IMR-90 (cell line): ENCODE results near the gene NBEA. TPM values are rescaled to one million over a fixed set of nuclear protein-coding genes. Genes with fewer than 3 reads are reported as not detected.
"Not testable (repeated sequence)": the region's sequence is repeated elsewhere in the genome, so short reads cannot be mapped to it uniquely, and the experiment has no call there.

Source experiments
- ATAC-seq: fragments of 200-7000 bp; cut with Tn5 transposase; 2 replicates; pipeline ENCODE4 v1.9.1; 2020; ENCODE audit warnings: low read depth, mild to moderate bottlenecking, moderate library complexity
- BruUV-seq: library from RNA; stranded (reverse); fragments of 400-500 nt; replicated peaks from 2 replicates; lab custom pipeline; 2021; lab: Mats Ljungman, UMichigan
- CTCF ChIA-PET: fragments of 300-600 bp; formaldehyde crosslinking; extraction: SDS; loops from one replicate; lab custom pipeline; 2021; ENCODE audit warnings: antibody characterized with exemption; lab: Yijun Ruan, JAX
- POLR2A ChIA-PET: fragments of 300-600 bp; sonication (Branson Sonifier 250); formaldehyde crosslinking; loops from one replicate; lab custom pipeline; 2022; ENCODE audit warnings: antibody characterized with exemption; ENCODE audit not compliant: unreplicated experiment; lab: Charles Lee
- DNase-seq: peaks from one replicate; pipeline ENCODE4 v3.0.0; 2013
- H2AFZ ChIP-seq: replicated peaks from 2 replicates; pipeline ENCODE3; 2013; ENCODE audit warnings: low read length, mild to moderate bottlenecking; ENCODE audit not compliant: poor library complexity
- H2AK5ac ChIP-seq: 2 replicates; pipeline ENCODE4 v1.6.1; 2013; ENCODE audit warnings: low read depth, low read length, inconsistent platforms
- H2AK9ac ChIP-seq: replicated peaks from 2 replicates; pipeline ENCODE3; 2013; ENCODE audit warnings: mild to moderate bottlenecking, low read depth, low read length, moderate library complexity; ENCODE audit not compliant: poor library complexity
- H2BK120ac ChIP-seq: 2 replicates; pipeline ENCODE4 v1.6.1; 2013; ENCODE audit warnings: low read depth, low read length, inconsistent platforms
- H2BK15ac ChIP-seq: 3 replicates; pipeline ENCODE4 v1.6.1; 2013; ENCODE audit warnings: low read depth, low read length, inconsistent platforms
- H2BK20ac ChIP-seq: 2 replicates; pipeline ENCODE4 v1.6.1; 2013; ENCODE audit warnings: low read depth, mild to moderate bottlenecking, inconsistent platforms, low read length, moderate library complexity
- H2BK5ac ChIP-seq: 2 replicates; pipeline ENCODE4 v1.6.1; 2013; ENCODE audit warnings: mild to moderate bottlenecking, low read depth, low read length, inconsistent platforms; ENCODE audit not compliant: poor library complexity, severe bottlenecking
- H3K14ac ChIP-seq: replicated peaks from 2 replicates; pipeline ENCODE4 v1.6.1; 2013; ENCODE audit warnings: low read depth, low read length, inconsistent platforms
- H3K18ac ChIP-seq: 2 replicates; pipeline ENCODE4 v1.6.1; 2013; ENCODE audit warnings: low read depth, low read length, control low read depth
- H3K23ac ChIP-seq: 2 replicates; pipeline ENCODE4 v1.6.1; 2013; ENCODE audit warnings: low read depth, low read length, inconsistent platforms
- H3K27ac ChIP-seq: 2 replicates; pipeline ENCODE4 v1.5.1; 2013; ENCODE audit warnings: mild to moderate bottlenecking, control low read depth, low read length; ENCODE audit not compliant: insufficient read depth
- H3K27me3 ChIP-seq: 2 replicates; pipeline ENCODE4 v1.6.1; 2013; ENCODE audit warnings: low read length; ENCODE audit not compliant: control insufficient read depth, insufficient read depth
- H3K36me3 ChIP-seq: 2 replicates; pipeline ENCODE4 v1.6.1; 2013; ENCODE audit warnings: low read length, mixed read lengths; ENCODE audit not compliant: control insufficient read depth, insufficient read depth
- H3K4ac ChIP-seq: 2 replicates; pipeline ENCODE4 v1.6.1; 2013; ENCODE audit warnings: low read depth, low read length, inconsistent platforms
- H3K4me1 ChIP-seq: 2 replicates; pipeline ENCODE4 v1.6.1; 2013; ENCODE audit warnings: low read length, mixed read lengths; ENCODE audit not compliant: control insufficient read depth, insufficient read depth
- H3K4me2 ChIP-seq: 2 replicates; pipeline ENCODE4 v1.6.1; 2013; ENCODE audit warnings: low read depth, mild to moderate bottlenecking, control low read depth, low read length, moderate library complexity
- H3K4me3 ChIP-seq: 2 replicates; pipeline ENCODE4 v1.5.1; 2013; ENCODE audit warnings: low read depth, mild to moderate bottlenecking, control low read depth, low read length, moderate library complexity; ENCODE audit not compliant: insufficient read depth
- H3K56ac ChIP-seq: 2 replicates; pipeline ENCODE4 v1.6.1; 2013; ENCODE audit warnings: low read length, inconsistent platforms; ENCODE audit not compliant: insufficient read depth; ENCODE audit errors: extremely low read depth
- H3K79me1 ChIP-seq, 2 experiments: 2 replicates each; pipeline ENCODE4 v1.6.1; 2013; ENCODE audit warnings: low read length in 2 of 2, inconsistent platforms in 1 of 2, low read depth in 1 of 2
- H3K9ac ChIP-seq: 2 replicates; pipeline ENCODE4 v1.6.1; 2013; ENCODE audit warnings: low read depth, low read length, control low read depth
- H3K9me1 ChIP-seq: 2 replicates; pipeline ENCODE4 v1.6.1; 2013; ENCODE audit warnings: low read length, inconsistent platforms; ENCODE audit not compliant: insufficient read depth
- H3K9me3 ChIP-seq: 2 replicates; pipeline ENCODE4 v1.6.1; 2013; ENCODE audit warnings: low read length; ENCODE audit not compliant: control insufficient read depth, insufficient read depth
- H4K20me1 ChIP-seq: 2 replicates; pipeline ENCODE4 v1.6.1; 2013; ENCODE audit warnings: low read length, inconsistent platforms; ENCODE audit not compliant: insufficient read depth
- H4K5ac ChIP-seq: 2 replicates; pipeline ENCODE4 v1.6.1; 2013; ENCODE audit warnings: mild to moderate bottlenecking, low read depth, low read length, control low read depth
- H4K8ac ChIP-seq, 2 experiments: 2 replicates each; pipeline ENCODE4 v1.6.1; 2013; ENCODE audit warnings: low read depth in 2 of 2, low read length in 2 of 2, control low read depth in 1 of 2, inconsistent platforms in 1 of 2
- H4K91ac ChIP-seq: 2 replicates; pipeline ENCODE4 v1.6.1; 2013; ENCODE audit warnings: low read depth, low read length, inconsistent platforms; ENCODE audit not compliant: insufficient read depth
- WGBS, 2 experiments: methylation state at CpG; one replicate each; pipeline versions ENCODE4 v1.1.5 to v1.1.7; 2013; ENCODE audit warnings: missing lambda C conversion rate in 2 of 2; ENCODE audit not compliant: insufficient read length in 1 of 2; ENCODE audit errors: extremely low coverage in 2 of 2; 5-methylcytosine and 5-hydroxymethylcytosine counted together
- dilution Hi-C: fragments of 300-500 bp; cut with HindIII; formaldehyde crosslinking; loops from one replicate; pipeline ENCODE4 v1.14.3; 2018; ENCODE audit warnings: low sequenced_read_pairs; ENCODE audit not compliant: unreplicated experiment
- in situ Hi-C: fragments of 300-500 bp; cut with MboI; formaldehyde crosslinking; loops from 3 replicates; pipeline ENCODE4 v1.14.3; 2019; ENCODE audit warnings: low sequenced_read_pairs, inconsistent platforms, mixed read lengths
- intact Hi-C: fragments of 100-400 bp; cut with micrococcal nuclease; formaldehyde crosslinking; loops from 2 replicates; pipeline ENCODE4 v1.10.0; 2022
- polyA plus RNA-seq, 3 experiments: library from polyadenylated mRNA; depleted of rRNA; stranded (reverse); fragments of >200 nt; gene quantifications; 2 replicates each; pipeline ENCODE4 v1.2.3, GENCODE V29; 2012; ENCODE audit warnings: low replicate concordance in 1 of 3
- total RNA-seq: library from RNA; depleted of rRNA; stranded (reverse); fragments of >200 nt; gene quantifications from 2 replicates; pipeline ENCODE4 v1.2.3, GENCODE V29; 2012

The NBEA gene
- total and polyA plus RNA-seq, 2 of the 4 experiments (the other 2 are of a cell fraction), result 0.82 to 2.2 TPM

DNA sequence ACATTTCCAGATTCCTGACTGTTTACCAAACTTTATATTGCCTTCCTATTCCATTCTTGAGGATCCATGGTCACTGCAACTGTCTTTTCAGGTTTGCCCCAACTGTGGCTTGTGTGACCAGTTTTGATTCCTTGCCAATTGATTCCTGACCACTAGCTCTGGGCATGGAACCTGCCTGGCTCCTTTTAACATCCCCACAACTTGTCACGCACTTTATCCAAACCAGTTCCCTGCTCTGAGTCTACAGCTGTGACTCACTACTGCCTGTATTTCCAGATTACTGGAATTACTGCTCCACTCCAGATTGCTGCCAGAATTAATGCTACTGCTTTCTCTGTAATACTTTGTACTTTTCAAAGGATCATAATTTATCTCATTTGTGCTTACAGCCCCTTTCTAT, 13.4 kb upstream of the NBEA start:
- H3K9me1 ChIP-seq, H2BK120ac ChIP-seq, intact Hi-C loops, H3K18ac ChIP-seq, in situ Hi-C loops, H3K27me3 ChIP-seq, H3K23ac ChIP-seq, H3K4me3 ChIP-seq, DNase-seq, H2BK20ac ChIP-seq, H4K5ac ChIP-seq, H2AK5ac ChIP-seq, H4K20me1 ChIP-seq, BruUV-seq, H3K9ac ChIP-seq, H3K9me3 ChIP-seq, H3K14ac ChIP-seq, CTCF ChIA-PET, H3K36me3 ChIP-seq, H2BK15ac ChIP-seq, POLR2A ChIA-PET, H3K4ac ChIP-seq, H3K4me2 ChIP-seq, H2AK9ac ChIP-seq, ATAC-seq, H4K91ac ChIP-seq, H4K8ac ChIP-seq, H3K27ac ChIP-seq, H2BK5ac ChIP-seq, dilution Hi-C loops, H3K4me1 ChIP-seq, H3K79me1 ChIP-seq, H2AFZ ChIP-seq, H3K56ac ChIP-seq: not testable (repeated sequence)
- WGBS, 2 experiments, result no CpG with 5 or more reads among the region's 1 CpG
